ENCODE measurements around the gene STXBP1.
A peak's percentile ranks its signal among the peaks of the same experiment; 100 is the strongest.
"Not testable (repeated sequence)": the region's sequence is repeated elsewhere in the genome, so short reads cannot be mapped to it uniquely, and the experiment has no call there.

The STXBP1 gene

DNA sequence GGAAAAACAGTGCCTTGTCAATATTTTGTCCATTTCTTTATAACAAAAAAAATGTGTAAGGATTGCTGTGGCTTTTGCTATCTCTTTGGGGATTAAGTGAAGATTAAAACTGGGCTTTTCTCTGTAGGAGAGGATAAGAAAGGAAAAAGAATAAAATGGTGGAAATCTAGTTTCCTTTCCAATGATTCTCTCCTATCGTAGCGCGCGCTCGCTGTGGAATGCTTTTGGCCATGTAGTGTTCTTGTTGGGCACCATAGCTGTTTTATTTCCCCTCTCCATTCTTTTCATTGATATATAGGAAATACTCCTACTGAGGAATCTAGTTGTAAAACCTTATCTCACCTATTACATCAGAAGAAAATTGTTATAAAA lies 1.5 kb downstream of the STXBP1 start:
- DNase-seq: peak in 1 of 51 donors; percentile 28

DNA sequence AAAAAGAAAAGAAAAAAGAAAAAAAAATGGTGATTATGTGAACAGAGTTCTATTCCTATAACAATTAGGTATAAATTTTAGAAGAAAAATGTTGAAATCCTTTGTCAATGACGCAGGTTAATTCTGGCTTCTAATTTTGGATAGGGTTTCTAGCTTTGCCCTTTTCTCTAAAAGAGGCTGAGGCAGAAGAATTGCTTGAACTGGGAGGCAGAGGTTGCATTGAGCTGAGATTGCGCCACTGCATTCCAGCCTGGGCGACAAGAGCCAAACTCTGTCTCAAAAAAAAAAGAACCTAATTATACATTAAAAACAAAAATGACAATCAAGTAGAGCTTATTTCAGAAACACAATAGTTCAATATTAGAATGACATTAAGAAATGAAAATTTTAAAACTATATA lies 2.9 kb downstream of the STXBP1 start:
- no peak for DNase-seq

DNA sequence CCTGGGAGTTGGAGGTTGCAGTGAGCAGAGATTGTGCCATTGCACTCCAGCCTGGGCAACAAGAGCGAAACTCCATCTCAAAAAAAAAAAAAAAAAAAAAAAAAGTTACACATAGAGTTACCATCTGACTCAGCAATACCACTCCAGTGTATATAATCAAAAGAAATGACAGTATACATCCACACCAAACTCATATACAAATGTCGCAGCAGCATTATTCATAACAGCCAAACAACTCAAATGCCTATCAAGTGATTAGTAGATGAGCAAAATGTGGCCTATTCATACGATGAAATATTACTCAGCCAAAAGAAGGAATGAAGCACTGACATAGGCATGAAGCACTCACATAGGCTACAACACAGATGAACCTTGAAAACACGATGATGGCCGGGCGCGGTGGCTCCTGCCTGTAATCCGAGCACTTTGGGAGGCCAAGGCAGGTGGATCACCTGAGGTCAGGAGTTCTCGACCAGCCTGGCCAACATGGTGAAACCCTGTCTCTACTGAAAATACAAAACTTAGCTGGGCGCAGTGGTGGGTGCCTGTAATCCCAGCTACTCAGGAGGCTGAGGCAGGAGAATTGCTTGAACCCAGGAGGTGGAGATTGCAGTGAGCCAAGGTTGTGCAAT lies 9.4 kb downstream of the STXBP1 start:
- DNase-seq: not testable (repeated sequence)

DNA sequence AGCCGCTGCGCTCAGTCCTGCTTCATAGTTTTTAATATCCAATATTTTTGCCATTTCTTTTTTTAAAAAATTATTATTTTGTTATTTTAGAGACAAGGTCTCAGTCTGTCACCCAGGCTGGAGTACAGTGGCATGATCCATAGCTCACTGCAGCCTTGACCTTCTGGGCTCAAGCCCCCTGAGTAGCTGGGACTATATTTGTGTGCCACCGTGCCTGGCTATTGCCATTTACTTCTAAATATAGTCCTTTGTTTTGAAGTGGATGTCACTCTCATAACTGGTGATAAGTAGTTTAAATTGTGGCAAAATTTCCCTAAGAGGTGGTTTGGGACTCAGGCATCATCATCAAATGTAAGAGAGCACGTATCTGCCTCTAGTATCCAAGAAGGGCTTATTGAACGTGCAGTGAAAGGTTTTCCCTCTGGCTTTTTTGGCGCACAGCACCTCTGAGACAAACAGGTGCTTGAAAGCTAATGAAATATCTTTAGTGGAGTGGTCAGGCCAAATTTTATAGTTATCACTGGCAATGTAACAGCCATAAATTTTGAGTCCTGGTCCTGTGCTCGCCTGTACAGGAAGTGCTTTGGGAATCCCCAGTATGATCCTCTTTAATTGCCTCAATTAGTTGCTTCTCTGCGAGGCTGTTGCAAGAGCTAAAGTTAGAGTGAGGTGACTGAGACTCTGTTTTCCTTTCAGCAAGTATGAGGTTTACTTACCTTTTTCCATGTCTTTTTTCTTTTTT lies 14.8 kb downstream of the STXBP1 start:
- no peak for DNase-seq

GRCh38 chr9:127627494-127627855 lies 15.4 kb downstream of the STXBP1 start:
- no peak for DNase-seq

- no peak for DNase-seq
Measured at GRCh38 chr9:127628758-127629467, 16.8 kb downstream of the STXBP1 start.

- DNase-seq: no peak
Measured at GRCh38 chr9:127629468-127630081, 17.5 kb downstream of the STXBP1 start.

GRCh38 chr9:127633216-127633862 lies 21.3 kb downstream of the STXBP1 start:
- no peak for DNase-seq

DNA sequence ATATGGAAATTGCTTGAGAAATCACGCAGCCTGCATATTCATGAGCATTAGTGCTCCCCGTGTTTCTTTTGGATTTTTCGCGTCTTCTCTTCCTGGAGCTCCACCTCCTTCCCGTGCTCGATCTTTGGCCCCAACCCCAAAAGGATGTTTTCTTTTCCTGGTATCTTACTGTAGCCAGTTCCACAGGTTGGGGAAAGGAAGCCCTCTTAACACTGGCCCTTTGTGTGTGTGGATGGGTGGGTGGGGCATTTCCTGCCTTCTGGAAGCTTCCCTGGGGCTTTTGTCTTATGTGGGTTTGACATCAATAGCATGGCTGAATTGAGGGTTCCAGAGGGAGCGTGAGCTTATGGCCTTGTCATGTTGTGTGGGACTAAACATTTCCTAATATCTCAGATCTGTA lies 21.9 kb downstream of the STXBP1 start:
- DNase-seq: no peak

DNA sequence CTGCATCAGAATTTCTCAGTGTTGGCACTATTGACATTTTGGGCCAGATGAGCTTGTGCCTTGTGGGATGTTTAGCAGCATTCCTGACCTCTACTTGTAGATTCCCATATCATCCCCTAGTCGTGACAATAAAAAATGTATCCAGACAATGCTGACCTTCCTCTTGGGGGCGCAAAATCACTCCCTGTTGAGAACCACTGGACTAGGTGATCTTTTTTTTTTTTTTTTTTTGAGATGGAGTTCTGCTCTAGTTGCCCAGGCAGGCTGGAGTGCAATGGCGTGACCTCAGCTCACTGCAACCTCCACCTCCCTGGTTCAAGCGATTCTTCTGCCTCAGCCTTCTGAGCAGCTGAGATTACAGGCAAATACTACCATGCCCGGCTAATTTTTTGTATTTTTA lies 22.6 kb downstream of the STXBP1 start:
- no peak for DNase-seq

- DNase-seq: no peak
Measured at GRCh38 chr9:127635201-127635735, 23.2 kb downstream of the STXBP1 start.

DNA sequence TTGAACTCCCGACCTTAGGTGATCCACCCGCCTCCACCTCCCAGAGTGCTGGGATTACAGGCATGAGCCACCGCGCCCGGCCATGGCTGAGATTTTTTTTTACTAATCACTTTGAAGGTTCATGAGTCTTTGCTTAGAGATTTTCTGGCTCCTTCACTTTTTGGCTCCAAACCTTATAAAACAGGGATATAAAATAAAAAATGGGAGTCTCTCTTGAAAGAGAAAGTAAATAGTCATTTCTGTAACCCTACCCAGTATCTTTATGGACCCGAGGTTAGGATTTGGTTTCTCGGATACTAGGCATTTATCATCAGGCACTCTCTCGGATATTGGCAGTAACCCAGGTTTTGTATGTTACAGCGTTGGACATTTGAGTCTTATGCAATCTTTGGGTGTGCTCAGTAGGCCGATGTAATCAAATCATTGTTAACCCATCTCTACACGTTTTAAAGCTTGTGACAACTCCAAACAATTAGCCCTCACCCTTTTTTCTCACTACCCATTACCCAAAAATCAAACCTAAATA lies 25.3 kb downstream of the STXBP1 start:
- no peak for DNase-seq

- no peak for DNase-seq
Measured at GRCh38 chr9:127640908-127641545, 28.9 kb downstream of the STXBP1 start.

GRCh38 chr9:127642082-127642740 lies 30.1 kb downstream of the STXBP1 start:
- no peak for DNase-seq

GRCh38 chr9:127644146-127644827 lies 32.2 kb downstream of the STXBP1 start:
- DNase-seq: no peak

GRCh38 chr9:127644943-127645342 lies 32.9 kb downstream of the STXBP1 start:
- DNase-seq: no peak

- DNase-seq: no peak
Measured at GRCh38 chr9:127647451-127647850, 35.4 kb downstream of the STXBP1 start.

GRCh38 chr9:127650518-127650917 lies 38.4 kb downstream of the STXBP1 start:
- no peak for DNase-seq
